GOT3 (cell line): ENCODE measurements around the gene MACC1.
"Not testable (repeated sequence)": the region's sequence is repeated elsewhere in the genome, so short reads cannot be mapped to it uniquely, and the experiment has no call there.

Experiments used
- DNase-seq: peaks from one replicate; lab custom pipeline; 2025; ENCODE audit warnings: mixed read lengths; lab: John Stamatoyannopoulos, UW

The MACC1 gene

DNA sequence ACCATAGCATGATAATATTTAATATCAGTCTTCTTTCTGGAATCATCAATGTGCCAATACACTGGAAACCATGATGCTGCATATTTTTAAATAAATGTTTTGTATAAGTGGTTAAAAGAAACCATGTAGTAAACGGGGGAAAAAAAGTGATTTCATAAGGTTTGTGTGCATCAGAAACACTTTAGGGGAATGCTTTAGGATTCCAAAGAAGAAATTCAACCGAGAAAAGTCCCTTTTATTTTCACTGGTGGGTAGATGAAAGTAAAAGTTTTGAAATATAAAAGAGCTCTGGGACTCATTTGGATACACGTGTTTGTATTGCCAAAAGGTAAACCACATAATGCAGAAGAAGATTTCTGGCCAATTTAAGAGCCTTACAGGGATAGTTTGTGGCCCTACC lies 11.9 kb upstream of the MACC1 start:
- DNase-seq: no peak

DNA sequence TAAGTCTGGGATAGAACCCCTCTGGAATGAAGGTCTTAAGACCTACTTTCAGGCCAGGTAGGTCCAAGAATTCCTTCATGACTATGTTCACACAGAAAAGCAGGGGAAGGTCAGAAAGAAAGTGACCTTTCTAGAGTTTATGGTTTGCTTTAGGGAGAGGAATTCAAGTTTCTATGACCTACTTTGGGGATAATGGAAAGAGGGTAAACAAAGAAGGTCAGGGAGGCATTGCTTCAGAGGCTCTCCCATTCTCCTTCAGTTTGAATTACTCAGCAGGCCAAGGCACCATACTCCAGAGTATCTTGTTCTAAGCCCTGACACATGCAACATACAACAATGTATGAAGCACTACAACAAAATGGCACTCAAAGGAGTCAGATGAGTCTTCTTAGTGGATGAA lies 11.5 kb upstream of the MACC1 start:
- DNase-seq: no peak

DNA sequence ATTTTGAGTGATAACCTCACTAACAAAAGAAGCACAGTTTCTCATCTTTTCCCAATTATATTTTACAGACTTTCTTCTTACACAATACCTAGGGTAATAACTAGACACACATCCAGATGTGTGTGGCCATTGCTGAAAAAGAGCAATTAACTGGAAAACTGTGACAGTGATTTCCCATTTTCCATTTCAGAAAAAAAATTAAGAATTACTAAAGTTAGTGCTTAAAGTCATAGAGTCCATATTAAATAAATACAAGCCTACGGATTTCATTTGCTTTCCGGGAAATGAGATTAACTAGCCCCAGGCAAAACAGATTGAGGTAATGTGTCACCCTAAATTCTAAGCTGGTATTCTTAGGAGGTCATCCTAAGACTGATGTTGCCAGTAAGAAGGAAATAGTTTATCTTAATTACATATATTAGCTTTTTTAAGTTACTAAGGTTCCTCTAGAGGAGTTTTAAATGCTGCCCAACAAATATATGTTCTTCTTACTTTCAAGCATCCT lies 10.2 kb upstream of the MACC1 start:
- DNase-seq: no peak

DNA sequence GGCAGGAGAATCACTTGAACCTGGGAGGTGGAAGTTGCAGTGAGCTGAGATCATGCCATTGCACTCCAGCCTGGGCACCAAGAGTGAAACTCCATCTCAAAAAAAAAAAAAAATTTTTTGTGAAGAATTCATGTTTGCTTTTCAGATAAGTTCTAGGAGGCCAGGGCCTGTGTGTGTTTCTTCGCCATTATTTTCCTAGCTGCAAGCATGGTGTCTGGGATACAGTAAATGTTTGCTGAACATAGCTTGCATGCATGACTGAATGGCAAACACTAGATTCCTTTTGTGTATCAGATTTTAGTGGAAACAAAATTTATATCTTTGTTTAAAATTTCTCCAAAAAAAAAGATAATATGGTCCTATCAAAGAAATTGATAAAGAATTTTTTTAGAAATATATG lies 9.7 kb upstream of the MACC1 start:
- DNase-seq: no peak

DNA sequence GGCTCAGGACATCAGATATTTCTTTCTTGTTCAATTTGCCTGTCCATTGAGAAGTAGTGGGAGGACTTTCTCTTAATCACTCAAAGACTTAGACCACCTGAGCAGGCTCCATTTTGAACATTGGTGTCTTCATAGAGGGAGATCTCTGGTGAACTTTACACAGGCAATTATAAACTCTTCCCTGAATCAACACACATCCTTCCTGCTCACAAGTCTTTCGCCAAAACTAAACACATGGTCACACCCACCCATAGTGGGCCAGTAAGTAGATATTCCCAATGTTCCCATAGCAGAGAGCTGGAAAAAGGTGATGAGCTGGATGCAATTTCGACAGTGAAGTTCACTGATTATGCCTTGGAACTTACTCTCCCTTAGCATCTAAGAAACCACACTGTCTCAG lies 8.2 kb upstream of the MACC1 start:
- DNase-seq: no peak

DNA sequence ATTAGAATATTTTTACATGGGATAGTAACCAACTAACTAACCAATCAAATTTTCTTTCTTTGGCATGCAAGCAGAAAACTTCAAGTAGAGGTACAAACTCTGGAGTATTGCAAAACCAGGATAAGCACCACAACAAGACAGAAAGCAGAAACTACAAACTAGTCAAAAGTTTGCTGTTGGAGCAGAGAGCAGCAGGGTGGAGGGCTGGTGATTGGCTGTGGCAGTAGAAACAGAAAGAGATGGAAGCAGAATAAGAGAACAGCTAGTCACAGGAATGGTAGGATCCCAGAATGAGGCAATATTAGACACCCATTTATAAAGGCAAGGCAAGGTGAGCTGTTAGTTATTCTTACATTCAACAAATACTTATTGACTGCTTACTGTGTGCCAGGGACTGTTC lies 6.8 kb upstream of the MACC1 start:
- DNase-seq: no peak

DNA sequence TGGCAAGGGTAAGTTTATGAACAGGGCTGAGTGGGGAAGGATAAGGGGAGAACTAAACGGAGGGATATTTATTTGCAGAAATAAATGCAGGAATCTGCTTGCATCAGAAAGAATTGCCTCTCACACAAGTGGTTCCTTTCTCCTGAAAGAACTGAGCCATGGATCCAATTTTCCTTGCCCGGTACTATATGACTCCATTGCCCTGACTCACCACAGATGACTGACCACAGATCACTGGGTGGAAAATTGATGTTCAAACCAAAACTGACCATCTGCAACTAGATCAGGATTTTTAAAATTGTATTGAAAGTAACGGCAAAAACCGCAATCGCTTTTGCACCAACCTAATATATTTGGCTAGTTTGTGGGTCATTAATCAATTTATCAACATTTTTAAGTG lies 6.2 kb upstream of the MACC1 start:
- no peak for DNase-seq

DNA sequence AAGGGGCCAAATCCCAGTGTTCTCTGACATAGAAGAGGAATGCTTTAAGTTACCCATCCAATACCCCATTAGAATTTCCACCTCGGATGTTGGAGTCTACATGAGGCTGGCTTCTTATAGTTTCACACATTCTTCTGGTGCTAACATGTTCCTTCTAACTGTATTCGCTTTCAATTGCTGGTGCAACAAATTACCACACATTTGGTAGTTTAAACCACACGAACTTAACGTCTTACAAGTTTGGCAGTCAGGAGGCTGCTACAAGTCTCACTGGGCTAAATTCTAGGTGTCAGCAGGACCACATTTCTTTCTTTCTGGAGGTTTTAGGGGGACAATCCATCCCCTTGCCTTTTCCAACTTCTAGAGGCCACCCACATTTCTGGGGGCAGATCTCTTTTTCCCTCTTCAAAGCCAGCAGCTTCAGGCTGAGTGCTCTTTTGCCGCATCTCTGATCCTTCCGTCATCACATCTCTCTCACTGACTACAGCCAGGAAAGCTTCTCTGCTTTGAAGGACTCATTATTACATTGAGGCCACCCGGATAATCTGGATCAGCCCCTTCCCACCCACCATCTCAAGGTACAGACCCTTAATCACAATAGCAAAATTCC lies 5.1 kb upstream of the MACC1 start:
- DNase-seq: no peak

DNA sequence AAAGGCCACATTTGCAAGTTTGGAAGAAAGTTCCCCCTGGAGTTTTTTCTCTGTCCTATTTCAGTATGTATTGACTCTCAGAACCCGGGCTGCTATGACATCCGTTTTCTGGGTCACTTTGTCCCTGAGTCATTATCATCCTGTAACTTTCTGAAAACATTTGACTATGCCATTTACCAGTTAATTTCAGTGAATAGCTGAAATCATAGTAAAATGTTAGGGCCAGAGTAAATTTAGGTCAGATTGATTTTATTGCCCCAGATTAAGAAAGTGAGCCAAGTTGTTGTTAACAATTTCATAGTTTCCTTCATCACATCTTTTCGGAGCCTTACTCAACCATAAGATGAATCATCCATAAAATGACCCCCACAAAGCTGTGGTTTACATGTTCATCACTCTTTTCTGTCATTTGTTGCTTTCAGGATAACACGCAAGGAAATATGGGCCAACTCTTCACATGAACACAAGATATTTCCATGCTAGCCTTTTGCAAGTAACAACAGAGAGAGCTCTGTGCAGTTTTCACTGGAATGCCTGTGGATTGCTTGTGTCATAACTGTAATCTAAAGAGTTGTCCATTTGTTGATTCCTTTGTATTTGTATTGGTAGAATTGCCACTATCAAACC lies 3.9 kb upstream of the MACC1 start:
- DNase-seq: peak; percentile 24

DNA sequence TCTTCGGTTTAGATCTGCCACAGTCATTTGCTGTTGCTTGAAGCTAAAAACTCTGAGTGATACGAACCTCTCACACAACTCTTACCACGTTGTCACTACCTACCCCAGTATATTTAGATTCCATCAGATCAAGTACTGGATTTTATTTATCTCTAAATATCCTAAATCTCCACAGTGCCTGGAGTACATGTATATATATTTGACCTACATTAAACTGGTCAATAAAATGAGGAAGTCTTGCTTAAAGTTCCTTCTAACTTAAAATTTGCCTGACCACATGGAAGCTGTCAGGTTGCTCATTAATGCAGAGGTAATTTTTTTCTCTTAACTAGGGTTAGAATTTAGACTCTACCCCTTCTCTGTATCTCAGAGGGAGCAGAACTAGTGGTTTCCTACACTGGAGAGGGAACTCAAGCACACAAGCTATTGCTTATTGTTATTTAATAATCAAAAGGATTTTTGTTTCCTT lies 3.1 kb upstream of the MACC1 start:
- no peak for DNase-seq

DNA sequence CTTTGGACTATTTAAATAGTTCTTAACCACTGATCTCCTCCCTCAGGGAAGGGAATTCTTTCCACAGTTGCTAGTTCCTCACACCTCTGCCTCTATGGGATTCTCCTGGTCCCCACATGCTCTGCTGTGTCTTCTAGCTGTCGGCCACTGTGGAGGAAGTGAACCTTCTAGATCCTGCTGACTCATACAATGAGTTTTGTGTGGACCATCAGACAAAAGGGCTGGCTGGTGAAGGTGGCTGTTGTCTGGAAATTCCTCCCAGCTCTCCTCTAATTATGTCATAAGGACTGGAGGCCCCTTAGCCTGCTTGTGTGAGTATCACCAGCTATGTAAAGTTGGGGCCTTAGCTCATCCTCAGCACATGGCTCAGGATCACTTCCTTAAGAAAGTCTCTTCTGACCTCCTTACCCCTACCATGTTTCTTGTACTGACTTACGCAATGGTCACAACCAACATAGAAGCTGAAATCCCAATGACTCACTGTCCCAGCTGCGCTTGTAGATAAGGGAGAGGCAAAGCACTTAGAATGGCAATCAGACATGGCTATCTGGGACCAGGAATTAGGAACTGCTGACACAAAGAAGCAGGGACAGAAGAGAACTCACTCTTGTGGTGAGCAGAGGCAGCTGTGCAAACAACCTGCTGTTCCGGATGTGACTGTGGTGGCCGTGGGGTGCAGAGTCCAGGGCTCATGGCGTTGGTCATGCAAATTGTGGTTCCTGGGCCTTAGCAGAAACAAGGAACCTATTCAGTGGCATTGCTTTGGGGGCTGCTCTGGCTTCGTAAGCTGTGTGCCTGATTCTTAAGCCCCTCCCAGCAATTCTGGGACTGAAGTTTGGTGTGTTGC lies 2.5 kb upstream of the MACC1 start:
- DNase-seq: no peak

DNA sequence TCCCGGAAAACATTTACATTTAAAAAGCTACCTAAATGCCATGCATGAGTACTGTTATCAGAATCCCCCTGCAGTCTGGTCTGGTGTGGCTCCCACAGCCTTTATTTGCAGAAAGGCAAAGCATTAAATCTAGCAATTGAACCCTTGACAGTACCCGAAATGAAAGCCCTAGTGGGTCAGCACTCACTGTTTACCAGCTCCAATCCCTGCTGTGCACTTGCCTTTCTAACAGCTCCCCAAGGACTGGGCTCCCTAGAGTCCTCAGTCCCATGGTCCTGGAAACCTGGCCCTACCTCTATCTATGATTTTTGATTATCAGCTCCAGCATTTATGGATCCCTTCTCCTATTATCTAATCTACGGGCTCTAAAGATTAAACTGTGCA lies 1.9 kb upstream of the MACC1 start:
- DNase-seq: no peak

DNA sequence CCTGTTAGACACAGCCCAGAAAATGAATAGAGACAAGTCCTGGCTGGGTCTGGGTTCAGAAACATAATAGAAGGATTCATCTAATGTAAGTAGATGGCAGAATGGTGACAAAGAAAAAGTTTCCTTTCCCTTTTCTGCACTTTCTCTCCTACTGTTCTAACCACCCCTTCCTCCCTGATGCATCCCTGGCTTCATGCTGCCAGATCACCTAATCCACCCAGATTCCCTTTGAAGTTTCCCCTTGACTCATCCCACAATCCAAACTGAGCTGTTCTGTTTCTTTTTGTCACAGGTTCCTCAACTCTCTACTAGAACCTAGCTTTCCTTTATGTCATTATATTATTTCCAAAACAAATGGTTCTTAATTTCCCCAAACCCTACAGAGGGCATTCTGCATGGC lies 1.1 kb upstream of the MACC1 start:
- DNase-seq: no peak

DNA sequence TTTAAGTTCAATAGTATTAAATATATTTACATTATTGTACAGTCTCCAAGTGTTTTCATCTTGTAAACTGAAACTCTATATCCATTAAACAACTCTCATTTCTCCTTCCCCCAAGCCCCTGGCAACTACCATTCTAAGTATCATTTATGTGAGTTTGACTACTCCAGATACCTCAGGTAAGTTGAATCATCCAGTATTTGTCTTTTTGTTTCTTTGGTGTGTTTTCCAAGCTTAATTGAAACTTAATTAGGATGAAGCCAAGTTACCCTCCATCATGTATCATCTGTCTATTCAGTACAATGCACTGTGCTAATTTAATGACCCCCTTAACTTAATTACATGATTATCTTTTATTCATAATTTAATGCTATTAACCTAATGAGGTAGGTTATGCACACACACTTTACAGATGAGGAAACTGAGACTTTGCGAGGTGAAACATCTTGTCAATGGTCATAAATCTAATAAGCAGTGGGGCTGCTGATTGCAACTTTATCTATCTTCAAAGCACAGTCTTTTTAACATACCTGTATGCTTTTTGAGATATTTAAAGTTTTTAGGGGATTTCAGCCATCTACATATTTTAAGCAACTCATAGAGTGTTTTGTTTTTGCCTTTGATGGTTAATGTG lies 663 bp downstream of the MACC1 start:
- DNase-seq: no peak

DNA sequence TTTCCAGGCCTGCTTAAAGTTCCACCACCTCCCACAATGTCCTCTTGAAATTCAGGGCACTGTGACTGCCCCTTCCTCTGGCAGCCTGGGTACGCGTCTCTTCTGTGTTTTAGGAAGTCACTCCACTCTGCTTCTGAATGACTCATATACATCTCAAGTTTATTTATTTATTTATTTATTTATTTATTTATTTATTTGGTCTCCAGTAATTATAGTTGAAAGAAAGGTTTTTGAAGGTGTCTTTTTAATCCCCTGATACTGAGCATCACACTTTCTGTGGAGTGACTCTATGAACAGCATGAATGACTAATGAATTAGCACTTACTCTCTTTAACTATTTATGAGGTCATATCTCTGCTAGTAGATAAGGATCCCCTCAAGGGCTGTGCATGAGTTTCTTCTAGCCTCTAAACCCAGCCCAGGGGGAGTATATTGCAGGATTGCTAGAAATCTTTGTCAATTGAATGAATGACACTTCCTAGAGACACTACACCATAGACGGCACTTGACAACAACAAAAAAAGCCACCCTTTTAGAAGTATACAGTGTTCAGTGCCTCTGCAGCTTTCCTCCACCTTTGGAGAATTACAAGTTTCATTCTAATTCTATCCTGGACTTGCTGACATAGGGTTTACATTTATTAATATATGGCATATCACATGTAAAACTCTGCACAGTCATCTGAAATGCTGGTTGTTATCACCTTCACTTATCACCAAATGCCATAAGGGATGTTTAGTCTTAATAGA lies 2.1 kb downstream of the MACC1 start:
- DNase-seq: no peak

DNA sequence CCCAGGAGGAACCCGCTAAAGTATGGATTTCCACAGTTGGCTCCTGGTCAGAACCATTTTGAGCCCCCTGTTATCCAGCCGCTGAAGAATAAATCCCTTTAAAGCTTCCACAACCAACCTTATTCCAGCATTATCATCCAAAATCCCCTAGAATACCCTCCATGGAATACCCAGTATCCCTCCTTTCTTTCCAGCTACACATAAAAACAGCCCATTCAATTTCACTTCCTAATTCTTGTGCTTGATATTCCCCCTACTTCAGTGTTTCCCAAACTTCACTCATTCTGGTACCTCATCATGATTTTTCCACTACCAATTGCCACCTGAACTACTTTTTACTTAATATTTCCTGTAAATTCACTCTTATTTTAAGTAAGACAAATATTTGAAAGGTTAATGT lies 3.1 kb downstream of the MACC1 start:
- no peak for DNase-seq

DNA sequence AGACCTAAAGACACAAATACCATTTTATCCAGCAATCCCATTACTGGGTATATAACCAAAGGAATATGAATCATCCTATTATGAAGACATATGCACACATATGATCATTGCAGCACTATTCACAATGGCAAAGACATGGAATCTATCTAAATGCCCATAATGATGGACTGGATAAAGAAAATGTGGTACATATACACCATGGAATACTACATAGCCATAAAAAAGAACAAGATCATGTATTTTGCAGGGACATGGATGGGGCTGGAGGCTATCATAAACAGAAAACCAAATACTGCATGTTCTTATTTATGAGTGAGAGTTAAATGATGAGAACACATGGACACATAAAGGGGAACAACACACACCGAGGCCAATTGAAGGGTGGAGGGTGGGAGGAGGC lies 3.8 kb downstream of the MACC1 start:
- no peak for DNase-seq

DNA sequence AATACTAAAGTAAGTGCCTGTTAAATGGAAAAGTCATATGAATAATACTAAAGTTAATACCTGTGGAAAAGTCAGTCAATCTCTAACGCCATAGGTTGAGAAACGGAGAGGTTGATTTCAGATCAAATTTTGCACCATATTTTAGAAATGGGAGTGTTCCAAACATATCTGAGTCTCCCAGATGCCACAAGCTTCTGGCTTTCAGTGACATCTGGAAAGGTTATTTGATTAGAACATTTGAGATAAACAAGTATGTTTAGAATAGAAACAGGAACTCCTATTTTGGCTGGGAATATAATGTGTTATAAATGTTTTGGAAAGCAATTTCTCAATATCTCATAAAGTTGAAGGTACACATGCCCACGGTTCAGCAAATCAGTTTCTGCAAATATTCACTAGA lies 5.8 kb downstream of the MACC1 start:
- DNase-seq: no peak

DNA sequence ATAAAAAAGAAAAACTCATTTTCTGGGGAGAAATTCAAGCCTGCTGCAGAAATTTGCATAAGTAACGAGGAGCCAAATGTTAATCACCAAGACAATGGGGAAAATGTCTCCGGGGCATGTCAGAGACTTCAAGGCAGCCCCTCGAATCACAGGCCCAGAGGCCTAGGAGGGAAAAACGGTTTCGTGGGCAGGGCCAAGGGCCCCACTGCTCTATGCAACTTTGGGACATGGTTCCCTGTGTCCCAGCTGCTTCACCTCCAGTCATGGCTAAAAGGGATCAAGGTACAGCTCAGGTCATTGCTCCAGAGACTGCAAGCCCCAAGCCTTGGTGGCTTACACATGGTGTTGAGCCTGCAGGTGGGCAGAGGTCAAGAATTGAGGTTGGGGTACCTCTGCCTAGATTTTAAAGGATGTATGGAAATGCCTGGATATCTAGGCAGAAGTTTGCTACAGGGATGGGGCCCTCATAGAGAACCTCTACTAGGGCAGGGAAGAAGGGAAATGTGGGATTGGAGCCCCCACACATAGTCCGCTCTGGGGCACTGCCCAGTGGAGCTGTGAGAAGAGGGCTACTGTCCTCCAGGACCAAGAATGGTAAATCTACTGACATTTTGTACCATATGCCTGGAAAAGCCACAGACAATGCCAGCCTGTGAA lies 8.4 kb downstream of the MACC1 start:
- no peak for DNase-seq

DNA sequence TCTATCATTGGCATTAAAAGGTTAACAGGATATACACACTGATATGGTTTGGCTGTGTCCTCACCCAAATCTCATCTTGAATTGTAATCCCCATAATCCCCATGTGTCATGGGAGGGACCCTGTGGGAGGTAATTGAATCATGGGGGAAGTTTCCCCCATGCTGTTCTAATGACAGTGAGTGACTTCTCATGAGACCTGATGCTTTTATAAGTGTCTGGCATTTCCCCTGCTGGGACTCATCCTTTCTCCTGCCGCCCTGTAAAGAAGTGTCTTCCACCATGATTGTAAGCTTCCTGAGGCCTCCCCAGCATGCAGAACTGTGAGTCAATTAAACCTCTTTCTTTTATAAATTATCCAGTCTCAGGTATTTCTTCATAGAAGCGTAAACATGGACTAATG lies 9.4 kb downstream of the MACC1 start:
- not testable (repeated sequence) for DNase-seq
